Vagina (tissue), 2 donors: Measurements from ENCODE around the gene DLG2. TPM values are rescaled to one million over a fixed set of nuclear protein-coding genes. Genes with fewer than 3 reads are reported as not detected.

Source experiments
- DNase-seq, 2 donors: peaks; one replicate each; pipeline ENCODE4 v3.0.0-alpha.2; 2017; ENCODE audit errors: extremely low spot score in 2 of 2
- H3K27ac ChIP-seq: fragments of 200-600 bp; sonication (generic); one replicate; pipeline ENCODE4 v1.5.1; 2019
- H3K27me3 ChIP-seq: fragments of 200-600 bp; sonication (generic); one replicate; pipeline ENCODE4 v1.5.1; 2019
- H3K36me3 ChIP-seq, 2 donors: fragments of 200-600 bp; sonication (generic); one replicate each; pipeline ENCODE4 v1.5.1; 2017 to 2019
- H3K4me1 ChIP-seq: fragments of 200-600 bp; sonication (generic); one replicate; pipeline ENCODE4 v1.5.1; 2019
- H3K4me3 ChIP-seq, 2 donors: fragments of 200-600 bp; sonication (generic); 1 replicate in 1 of 2; 2 replicates in 1 of 2; pipeline ENCODE4 v1.5.1; 2016 to 2019
- H3K9me3 ChIP-seq: fragments of 200-600 bp; sonication (generic); one replicate; pipeline ENCODE4 v1.5.1; 2019
- POLR2A ChIP-seq, 2 donors: fragments of 450-650 bp; IDR thresholded peaks; one replicate each; pipeline ENCODE4 v1.6.1; 2017; ENCODE audit warnings: antibody characterized with exemption in 2 of 2, mild to moderate bottlenecking in 2 of 2, moderate library complexity in 2 of 2
- POLR2AphosphoS5 ChIP-seq, 2 donors: sonication (generic); formaldehyde crosslinking; IDR thresholded peaks; one replicate each; pipeline ENCODE4 v1.9.0; 2017; ENCODE audit warnings: antibody characterized with exemption in 2 of 2, mild to moderate bottlenecking in 2 of 2, low read depth in 1 of 2; ENCODE audit not compliant: insufficient read depth in 1 of 2
- intact Hi-C: fragments of 100-400 bp; cut with DNase I; formaldehyde crosslinking; loops from one replicate; pipeline ENCODE4 v1.15.1; 2023
- total RNA-seq: library from RNA; depleted of rRNA; stranded (reverse); fragments of >200 nt; gene quantifications from one replicate; pipeline ENCODE4 v1.2.3, GENCODE V29; 2016
- TF ChIP-seq, protein P1 (sequence below), 3 experiments: fragments of 450-650 bp in 2 of 3; fragments of 200-600 bp in 1 of 3; sonication (generic) in 1 of 3; IDR thresholded peaks; one replicate each; pipeline ENCODE4 v1.5.1; 2017 to 2019; ENCODE audit warnings: antibody characterized with exemption in 3 of 3, mild to moderate bottlenecking in 2 of 3, moderate library complexity in 2 of 3

Gene DLG2
- total RNA-seq, 1 donor from 2014 or later = 10.1 TPM

DNA sequence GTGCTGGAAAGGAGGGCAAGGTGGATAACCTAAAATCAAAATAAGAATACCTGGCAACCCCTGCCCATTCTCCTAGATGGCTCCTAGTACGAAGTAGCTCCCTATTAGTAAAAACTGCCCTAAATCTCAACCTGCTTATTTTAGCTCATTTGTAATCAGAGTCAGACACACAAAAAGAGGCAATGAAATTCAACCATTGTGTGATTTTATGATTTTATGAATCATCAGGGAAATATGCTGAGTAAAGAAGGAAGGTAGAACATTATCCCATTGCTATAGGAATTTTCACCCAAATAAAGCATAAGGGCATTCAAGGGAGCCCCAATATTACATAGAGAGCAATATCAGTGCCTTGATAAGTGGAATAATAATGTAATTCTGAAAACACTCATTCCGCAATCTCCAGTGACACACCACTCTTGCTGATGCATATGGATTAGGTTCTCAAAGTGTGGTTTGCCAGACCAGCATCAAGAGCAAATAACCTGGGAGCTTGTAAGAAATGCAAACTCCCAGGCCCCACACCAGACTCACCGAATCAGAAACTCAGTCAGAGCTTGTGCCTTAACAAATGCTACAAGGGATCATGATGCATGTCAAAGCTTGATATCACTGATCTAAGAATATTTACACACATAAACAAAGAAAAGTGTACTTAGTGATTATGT is 789.6 kb downstream of the DLG2 start:
- TF ChIP-seq POLR2AphosphoS5 (IDR thresholded peaks at IDR 0.05; ENCODE audit: insufficient read depth in 1 of 2, low read depth in 1 of 2) (no peak), POLR2A (IDR thresholded peaks at IDR 0.05) (no peak)
- TF ChIP-seq, protein P1, sequence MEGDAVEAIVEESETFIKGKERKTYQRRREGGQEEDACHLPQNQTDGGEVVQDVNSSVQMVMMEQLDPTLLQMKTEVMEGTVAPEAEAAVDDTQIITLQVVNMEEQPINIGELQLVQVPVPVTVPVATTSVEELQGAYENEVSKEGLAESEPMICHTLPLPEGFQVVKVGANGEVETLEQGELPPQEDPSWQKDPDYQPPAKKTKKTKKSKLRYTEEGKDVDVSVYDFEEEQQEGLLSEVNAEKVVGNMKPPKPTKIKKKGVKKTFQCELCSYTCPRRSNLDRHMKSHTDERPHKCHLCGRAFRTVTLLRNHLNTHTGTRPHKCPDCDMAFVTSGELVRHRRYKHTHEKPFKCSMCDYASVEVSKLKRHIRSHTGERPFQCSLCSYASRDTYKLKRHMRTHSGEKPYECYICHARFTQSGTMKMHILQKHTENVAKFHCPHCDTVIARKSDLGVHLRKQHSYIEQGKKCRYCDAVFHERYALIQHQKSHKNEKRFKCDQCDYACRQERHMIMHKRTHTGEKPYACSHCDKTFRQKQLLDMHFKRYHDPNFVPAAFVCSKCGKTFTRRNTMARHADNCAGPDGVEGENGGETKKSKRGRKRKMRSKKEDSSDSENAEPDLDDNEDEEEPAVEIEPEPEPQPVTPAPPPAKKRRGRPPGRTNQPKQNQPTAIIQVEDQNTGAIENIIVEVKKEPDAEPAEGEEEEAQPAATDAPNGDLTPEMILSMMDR (IDR thresholded peaks at IDR 0.05) = no peak
- H3K9me3 ChIP-seq = no peaks in the 10 kb centered on the region
- intact Hi-C loops = no loop called here

DNA sequence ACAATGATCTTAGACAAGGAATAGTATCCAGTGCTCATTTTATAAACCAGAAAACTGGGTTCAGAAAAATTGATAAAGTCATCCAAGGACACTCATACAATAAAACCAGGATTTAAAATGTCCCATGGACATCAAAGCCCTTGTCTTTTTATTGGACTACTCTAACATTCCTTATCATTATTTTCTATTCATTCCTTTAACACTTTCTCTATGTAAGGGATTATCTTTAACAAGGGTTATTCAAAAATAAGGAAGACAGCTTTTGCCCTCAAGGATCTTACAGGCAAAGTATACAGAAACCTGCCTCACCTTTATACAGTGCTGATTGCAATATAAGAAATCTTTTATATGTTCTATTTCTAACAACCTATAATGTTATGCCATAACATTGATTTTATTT is 790.8 kb downstream of the DLG2 start:
- Histone ChIP-seq H3K27me3 (no peaks in the 10 kb centered on the region), H3K36me3 (no peaks in the 10 kb centered on the region), H3K9me3 (no peaks in the 10 kb centered on the region), H3K4me3 (no peak overlapping the region), H3K27ac (no peak overlapping the region), H3K4me1 (no peaks in the 10 kb centered on the region)
- TF ChIP-seq POLR2A (IDR thresholded peaks at IDR 0.05) (no peak), POLR2AphosphoS5 (IDR thresholded peaks at IDR 0.05; ENCODE audit: insufficient read depth in 1 of 2, low read depth in 1 of 2) (no peak)
- TF ChIP-seq, protein P1 (IDR thresholded peaks at IDR 0.05) = no peak
- intact Hi-C loops = no loop called here
- DNase-seq = no peak

More for the DNA sequence above, 789.6 kb downstream of the DLG2 start:
- Histone ChIP-seq H3K4me1 (no peaks in the 10 kb centered on the region), H3K36me3 (no peaks in the 10 kb centered on the region), H3K27ac (no peak overlapping the region), H3K4me3 (no peak overlapping the region), H3K27me3 (no peaks in the 10 kb centered on the region)
- DNase-seq = no peak

DNA sequence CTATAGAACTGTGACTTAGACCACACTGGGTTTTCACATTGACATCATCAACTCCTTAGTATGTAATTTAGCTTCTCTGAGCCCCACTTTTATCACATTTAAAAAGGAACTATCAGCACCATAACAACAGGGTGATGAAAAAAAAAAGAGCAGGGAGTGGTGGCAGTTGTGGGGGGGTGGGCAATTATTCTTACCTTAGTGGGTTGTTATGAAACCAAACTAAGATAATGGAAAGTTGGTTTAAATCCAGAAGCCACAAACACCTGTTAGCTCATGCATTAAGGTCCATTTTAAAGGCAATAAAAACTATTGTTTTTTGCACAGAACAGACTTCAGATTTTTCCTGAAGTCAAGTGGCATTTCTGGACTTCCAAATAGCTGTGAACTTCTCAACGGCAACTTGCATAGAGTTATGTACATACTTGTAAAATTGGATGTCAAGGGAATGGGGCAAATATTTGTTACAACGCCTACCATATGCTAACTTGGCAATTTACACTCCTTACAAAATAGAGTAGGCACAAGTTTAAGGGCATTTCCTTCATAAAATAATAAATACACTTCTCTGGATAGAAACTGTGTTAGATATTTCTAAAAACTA is 793.6 kb downstream of the DLG2 start:
- no peak for DNase-seq
- H3K9me3 ChIP-seq = no peaks in the 10 kb centered on the region
- TF ChIP-seq POLR2AphosphoS5 (IDR thresholded peaks at IDR 0.05; ENCODE audit: insufficient read depth in 1 of 2, low read depth in 1 of 2) (no peak), POLR2A (IDR thresholded peaks at IDR 0.05) (no peak)
- TF ChIP-seq, protein P1 (IDR thresholded peaks at IDR 0.05) = no peak
- no peaks in the 10 kb centered on the region for H3K27me3 ChIP-seq
- no peak overlapping the region for H3K27ac ChIP-seq
- intact Hi-C loops = no loop called here
- H3K36me3 ChIP-seq = no peaks in the 10 kb centered on the region
- H3K4me1 ChIP-seq = no peaks in the 10 kb centered on the region
- H3K4me3 ChIP-seq = no peak overlapping the region

DNA sequence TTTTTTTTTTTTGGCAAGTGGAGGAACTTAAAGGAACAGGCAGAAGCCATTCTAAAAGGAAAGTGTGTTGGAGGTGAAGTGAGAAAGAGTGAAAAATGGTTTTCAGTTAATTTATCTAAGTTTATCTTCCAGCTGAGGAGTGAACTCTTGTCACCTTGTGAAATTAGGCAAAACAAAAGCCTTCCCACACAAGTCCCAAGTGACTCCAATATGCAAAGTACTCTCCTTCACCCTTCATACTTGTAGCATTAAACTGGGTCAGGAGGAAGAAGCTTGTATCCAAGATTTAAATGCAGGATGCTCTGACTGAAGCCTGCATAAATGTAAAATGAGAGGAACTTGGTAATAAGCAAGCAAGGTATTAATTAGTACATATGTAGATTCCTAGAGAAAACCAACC is 796.8 kb downstream of the DLG2 start:
- Histone ChIP-seq H3K4me3 (no peak overlapping the region), H3K27ac (no peak overlapping the region), H3K9me3 (no peaks in the 10 kb centered on the region), H3K36me3 (no peaks in the 10 kb centered on the region), H3K27me3 (no peaks in the 10 kb centered on the region), H3K4me1 (no peaks in the 10 kb centered on the region)
- no peak for DNase-seq
- intact Hi-C loops = no loop called here
- TF ChIP-seq, protein P1 (IDR thresholded peaks at IDR 0.05) = no peak
- TF ChIP-seq POLR2AphosphoS5 (IDR thresholded peaks at IDR 0.05; ENCODE audit: insufficient read depth in 1 of 2, low read depth in 1 of 2) (no peak), POLR2A (IDR thresholded peaks at IDR 0.05) (no peak)

DNA sequence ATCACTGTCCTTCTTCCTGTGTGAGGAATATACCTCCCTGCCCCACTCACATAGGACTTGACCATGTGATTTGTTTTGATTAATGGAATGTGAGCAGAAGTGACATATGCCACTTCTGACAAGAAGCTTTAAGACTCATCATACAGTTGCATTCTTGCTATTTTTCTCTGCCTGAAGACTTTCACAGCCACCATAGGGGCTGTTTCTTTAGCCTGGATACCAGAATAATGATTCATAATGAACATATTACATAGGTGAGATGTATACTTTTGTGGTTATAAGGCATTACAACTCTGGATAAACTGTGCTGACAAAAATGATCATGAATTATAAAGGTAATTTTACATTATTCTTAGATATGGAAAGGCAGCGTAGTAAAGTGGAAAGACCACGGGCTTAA is 798.0 kb downstream of the DLG2 start:
- no peak overlapping the region for H3K27ac ChIP-seq
- H3K9me3 ChIP-seq = no peaks in the 10 kb centered on the region
- no peaks in the 10 kb centered on the region for H3K4me1 ChIP-seq
- H3K36me3 ChIP-seq = no peaks in the 10 kb centered on the region
- intact Hi-C loops = no loop called here
- no peak for DNase-seq
- no peak overlapping the region for H3K4me3 ChIP-seq
- H3K27me3 ChIP-seq = no peaks in the 10 kb centered on the region
- TF ChIP-seq POLR2AphosphoS5 (IDR thresholded peaks at IDR 0.05; ENCODE audit: insufficient read depth in 1 of 2, low read depth in 1 of 2) (no peak), POLR2A (IDR thresholded peaks at IDR 0.05) (no peak)
- TF ChIP-seq, protein P1 (IDR thresholded peaks at IDR 0.05) = no peak
